B cell (primary cell): ENCODE measurements around the gene DNAJB9. TPM values are rescaled to one million over a fixed set of nuclear protein-coding genes. Genes with fewer than 3 reads are reported as not detected.
"Not testable (repeated sequence)": the region's sequence is repeated elsewhere in the genome, so short reads cannot be mapped to it uniquely, and the experiment has no call there.

ENCODE experiments used
- ATAC-seq: fragments of 200-7000 bp; cut with Tn5 transposase; one replicate; pipeline ENCODE4 v1.10.0; 2021; ENCODE audit warnings: low read depth, mild to moderate bottlenecking, moderate number of reproducible peaks, moderate library complexity
- CTCF ChIA-PET: fragments of 350-600 bp; sonication (Branson Sonifier 250); formaldehyde crosslinking; loops from one replicate; lab custom pipeline; 2021; ENCODE audit warnings: antibody characterized with exemption, inconsistent platforms; lab: Charles Lee
- POLR2A ChIA-PET: fragments of 350-600 bp; sonication (Branson Sonifier 250); formaldehyde crosslinking; loops from one replicate; lab custom pipeline; 2021; ENCODE audit warnings: antibody characterized with exemption; lab: Charles Lee
- DNase-seq: peaks from one replicate; pipeline ENCODE4 v3.0.0; 2013
- H2AFZ ChIP-seq: 2 replicates; pipeline ENCODE4 v1.6.1; 2012; ENCODE audit warnings: mild to moderate bottlenecking, low read depth, low read length; ENCODE audit not compliant: insufficient read depth, poor library complexity, severe bottlenecking
- H3K27ac ChIP-seq, 2 donors: 1 replicate in 1 of 2; 2 replicates in 1 of 2; pipeline ENCODE4 v1.5.1; 2012 to 2013; ENCODE audit warnings: low read length in 2 of 2, mild to moderate bottlenecking in 2 of 2, moderate library complexity in 1 of 2
- H3K27me3 ChIP-seq, 4 experiments: fragments of 200-600 bp in 1 of 4; sonication (generic) in 1 of 4; replicated peaks in 1 of 4; 1 replicate in 2 of 4; 2 replicates in 2 of 4; pipeline versions ENCODE4 v1.6.1 to v1.7.0; 2013 to 2016; ENCODE audit warnings: low read length in 3 of 4, mild to moderate bottlenecking in 2 of 4, mixed read lengths in 1 of 4, moderate library complexity in 1 of 4; ENCODE audit not compliant: insufficient read depth in 4 of 4, control insufficient read depth in 3 of 4; ENCODE audit errors: control extremely low read depth in 1 of 4
- H3K36me3 ChIP-seq, 2 experiments: replicated peaks in 1 of 2; 1 replicate in 1 of 2; 2 replicates in 1 of 2; pipeline versions ENCODE4 v1.6.1 to v1.7.1; 2013; ENCODE audit warnings: low read length in 1 of 2; ENCODE audit not compliant: insufficient read depth in 2 of 2, control insufficient read depth in 1 of 2; ENCODE audit errors: control extremely low read depth in 1 of 2, extremely low read depth in 1 of 2
- H3K4me1 ChIP-seq, 2 donors: fragments of 200-600 bp in 1 of 2; sonication (generic) in 1 of 2; 1 replicate in 1 of 2; 2 replicates in 1 of 2; pipeline versions ENCODE4 v1.5.1 to v1.6.1; 2013 to 2017; ENCODE audit warnings: low read length in 2 of 2; ENCODE audit not compliant: control insufficient read depth in 2 of 2, insufficient read depth in 2 of 2
- H3K4me2 ChIP-seq: replicated peaks from 2 replicates; pipeline ENCODE3; 2012; ENCODE audit warnings: mild to moderate bottlenecking, low read depth, low read length; ENCODE audit not compliant: poor library complexity, severe bottlenecking
- H3K4me3 ChIP-seq, 5 experiments: fragments of 200-600 bp in 1 of 5; sonication (generic) in 1 of 5; 1 replicate in 3 of 5; 2 replicates in 2 of 5; pipeline versions ENCODE4 v1.5.1 to v1.7.0; 2011 to 2016; ENCODE audit warnings: low read length in 4 of 5, mild to moderate bottlenecking in 4 of 5, low read depth in 2 of 5, control low read depth in 1 of 5, moderate library complexity in 1 of 5; ENCODE audit not compliant: insufficient read depth in 1 of 5; ENCODE audit errors: control extremely low read depth in 1 of 5, extremely low read depth in 1 of 5
- H3K79me2 ChIP-seq: fragments of 200-600 bp; sonication (generic); one replicate; pipeline ENCODE4 v1.6.0; 2016; ENCODE audit warnings: low read length; ENCODE audit not compliant: control insufficient read depth, insufficient read depth
- H3K9ac ChIP-seq: fragments of 200-600 bp; sonication (generic); 2 replicates; pipeline ENCODE4 v1.6.1; 2017; ENCODE audit warnings: mild to moderate bottlenecking, low read length, moderate library complexity
- H3K9me3 ChIP-seq, 3 donors: one replicate each; pipeline versions ENCODE4 v1.6.1 to v1.7.1; 2013; ENCODE audit warnings: low read length in 2 of 3; ENCODE audit not compliant: control insufficient read depth in 2 of 3, insufficient read depth in 1 of 3; ENCODE audit errors: control extremely low read depth in 1 of 3
- H4K20me1 ChIP-seq: 2 replicates; pipeline ENCODE4 v1.6.0; 2012; ENCODE audit warnings: mild to moderate bottlenecking, low read length; ENCODE audit not compliant: insufficient read depth, control insufficient read depth, poor library complexity, severe bottlenecking
- H3K27ac Mint-ChIP-seq: one replicate; pipeline ENCODE4 v1.8.0; 2021; ENCODE audit warnings: mixed read lengths
- H3K27me3 Mint-ChIP-seq: one replicate; pipeline ENCODE4 v1.8.0; 2021; ENCODE audit warnings: mixed read lengths
- H3K4me1 Mint-ChIP-seq: one replicate; pipeline ENCODE4 v1.8.0; 2021; ENCODE audit warnings: mixed read lengths
- H3K4me3 Mint-ChIP-seq: one replicate; pipeline ENCODE4 v1.8.0; 2021; ENCODE audit warnings: mixed read lengths
- H3K9me3 Mint-ChIP-seq: one replicate; pipeline ENCODE4 v1.8.0; 2022; ENCODE audit warnings: mixed read lengths; ENCODE audit not compliant: insufficient read depth
- CTCF ChIP-seq: fragments of 200-600 bp; IDR thresholded peaks from one replicate; pipeline ENCODE4 v1.8.0; 2022; ENCODE audit warnings: antibody characterized with exemption, mild to moderate bottlenecking
- EZH2 ChIP-seq: IDR thresholded peaks from 2 replicates; pipeline ENCODE4 v1.6.1; 2012; ENCODE audit warnings: borderline replicate concordance, low read depth, mild to moderate bottlenecking, moderate library complexity, low read length; ENCODE audit not compliant: insufficient read depth, poor library complexity, severe bottlenecking
- WGBS: methylation state at CpG from one replicate; pipeline ENCODE4 v1.1.5; 2013; ENCODE audit warnings: missing lambda C conversion rate; ENCODE audit not compliant: insufficient coverage; 5-methylcytosine and 5-hydroxymethylcytosine counted together
- intact Hi-C: fragments of 100-400 bp; cut with micrococcal nuclease; formaldehyde crosslinking; loops from one replicate; pipeline ENCODE4 v1.10.0; 2022
- polyA plus RNA-seq: library from polyadenylated mRNA; depleted of rRNA; stranded (reverse); fragments of >200 nt; gene quantifications from 2 replicates; pipeline ENCODE4 v1.2.3, GENCODE V29; 2012
- total RNA-seq, 2 donors: library from RNA; stranded (reverse); fragments of 120-200 nt in 1 of 2; gene quantifications; 1 replicate in 1 of 2; 2 replicates in 1 of 2; pipeline versions ENCODE4 v1.2.3 to v1.2.4, GENCODE V29; 2013 to 2022

Gene DNAJB9
- total and polyA plus RNA-seq, 2 donors (not counting 1 experiment from before 2014, with no cell fraction given), result 19.5 to 23.1 TPM

- intact Hi-C loops, POLR2A ChIA-PET, H3K27ac ChIP-seq, H3K36me3 ChIP-seq, DNase-seq, H4K20me1 ChIP-seq, H3K27me3 ChIP-seq, H3K27ac Mint-ChIP-seq, H2AFZ ChIP-seq, H3K79me2 ChIP-seq, H3K4me2 ChIP-seq, ATAC-seq, H3K27me3 Mint-ChIP-seq, H3K4me3 ChIP-seq, H3K9me3 Mint-ChIP-seq, H3K9ac ChIP-seq, H3K4me3 Mint-ChIP-seq, H3K9me3 ChIP-seq: not testable (repeated sequence)
- H3K4me1 ChIP-seq, result peaks cover 13% of the 10 kb centered on the region in 2 donors
- WGBS, result 100% methylated on average over 1 of the region's 4 CpGs
- CTCF ChIA-PET, result interaction anchor here (0.6 to 1.0 kb wide), 2 partner anchors 42 to 444 kb away, joined by 3 read pairs; no protein-coding TSS in a partner anchor
- peaks cover 14% of the 10 kb centered on the region for H3K4me1 Mint-ChIP-seq
Observed at GRCh38 chr7:108538685-108539084, 31.0 kb upstream of the DNAJB9 start.

GRCh38 chr7:108541478-108541877 is 28.2 kb upstream of the DNAJB9 start:
- Mint-ChIP-seq H3K9me3 (no peaks in the 10 kb centered on the region), H3K27ac (no peak overlapping the region), H3K27me3 (no peaks in the 10 kb centered on the region), H3K4me1 (peaks cover 6% of the 10 kb centered on the region), H3K4me3 (no peak overlapping the region)
- DNase-seq, result no peak
- ChIA-PET CTCF (interaction anchor here (1.1 kb wide), 1 partner anchor 15 kb away, joined by 3 read pairs; no protein-coding TSS in a partner anchor), POLR2A (no interaction called here)
- Histone ChIP-seq H3K4me1 (peaks cover 5 to 8% of the 10 kb centered on the region in 2 donors), H3K36me3 (no peaks in the 10 kb centered on the region), H3K27me3 (no peaks in the 10 kb centered on the region), H3K9me3 (no peaks in the 10 kb centered on the region), H3K79me2 (no peaks in the 10 kb centered on the region), H4K20me1 (no peaks in the 10 kb centered on the region), H2AFZ (no peak overlapping the region), H3K4me3 (no peak overlapping the region), H3K4me2 (no peak overlapping the region), H3K27ac (no peak overlapping the region), H3K9ac (no peak overlapping the region)
- TF ChIP-seq CTCF (no peak), EZH2 (no peak)
- intact Hi-C loops, result no loop called here
- no CpG with 5 or more reads among the region's 2 CpGs for WGBS
- no peak for ATAC-seq

GRCh38 chr7:108548141-108548896 is 21.4 kb upstream of the DNAJB9 start:
- peaks cover 26 to 27% of the 10 kb centered on the region in 2 donors for H3K4me1 ChIP-seq
- intact Hi-C loops, H3K9ac ChIP-seq, DNase-seq, H4K20me1 ChIP-seq, H3K27me3 Mint-ChIP-seq, H3K27ac ChIP-seq, H3K27me3 ChIP-seq, H2AFZ ChIP-seq, H3K4me3 ChIP-seq, ATAC-seq, H3K36me3 ChIP-seq, H3K79me2 ChIP-seq, H3K27ac Mint-ChIP-seq, H3K9me3 Mint-ChIP-seq, H3K4me3 Mint-ChIP-seq, POLR2A ChIA-PET, H3K9me3 ChIP-seq, H3K4me2 ChIP-seq: not testable (repeated sequence)
- peaks cover 24% of the 10 kb centered on the region for H3K4me1 Mint-ChIP-seq
- 80% methylated on average over 1 of the region's 2 CpGs for WGBS
- CTCF ChIA-PET, result interaction anchor here (0.5 to 1.8 kb wide), 3 partner anchors 13 to 52 kb away, joined by 3 to 4 read pairs (median 3); no protein-coding TSS in a partner anchor
